Neural crest cell (in vitro differentiated cells): Measurements from ENCODE around the gene PNMA1. TPM values are rescaled to one million over a fixed set of nuclear protein-coding genes. Genes with fewer than 3 reads are reported as not detected.

ENCODE experiments used
- DNase-seq: peaks from one replicate; pipeline ENCODE4 v3.0.0; 2021; ENCODE audit warnings: low read depth, mixed read lengths, low spot score
- H3K27ac Mint-ChIP-seq: one replicate; pipeline ENCODE4 v1.8.0; 2021; ENCODE audit warnings: mild to moderate bottlenecking, mixed read lengths; ENCODE audit not compliant: unreplicated experiment
- H3K27me3 Mint-ChIP-seq: 2 replicates; pipeline ENCODE4 v1.8.0; 2021; ENCODE audit warnings: low read depth, mild to moderate bottlenecking, mixed read lengths
- H3K36me3 Mint-ChIP-seq: 2 replicates; pipeline ENCODE4 v1.8.0; 2021; ENCODE audit warnings: low read depth, mild to moderate bottlenecking, mixed read lengths
- H3K4me1 Mint-ChIP-seq: 2 replicates; pipeline ENCODE4 v1.8.0; 2021; ENCODE audit warnings: mixed read lengths
- H3K4me3 Mint-ChIP-seq: one replicate; pipeline ENCODE4 v1.8.0; 2021; ENCODE audit warnings: mild to moderate bottlenecking, mixed read lengths
- H3K9me3 Mint-ChIP-seq: 2 replicates; pipeline ENCODE4 v1.8.0; 2021; ENCODE audit warnings: mixed read lengths
- CTCF ChIP-seq: fragments of 200-600 bp; sonication (generic); conservative IDR thresholded peaks from 2 replicates; pipeline ENCODE4 v1.5.0; 2021; ENCODE audit warnings: antibody characterized with exemption, mild to moderate bottlenecking
- microRNA-seq: library from miRNA; unstranded; fragments of <30 nt; microRNA quantifications from one replicate; pipeline ENCODE4, GENCODE V29; 2020
- total RNA-seq: library from RNA; stranded (reverse); gene quantifications from 2 replicates; pipeline ENCODE4 v1.2.1, GENCODE V29; 2021

Gene PNMA1
- total RNA-seq, 1 donor from 2014 or later, result 97.4 TPM

GRCh38 chr14:73663548-73664212 lies 50.5 kb downstream of the PNMA1 start:
- TF ChIP-seq CTCF, result no peak
- H3K36me3 Mint-ChIP-seq, result peaks cover 8% of the 10 kb centered on the region
- H3K27me3 Mint-ChIP-seq, result no peaks in the 10 kb centered on the region
- no peak overlapping the region for H3K4me3 Mint-ChIP-seq
- no peaks in the 10 kb centered on the region for H3K4me1 Mint-ChIP-seq
- no peak overlapping the region for H3K27ac Mint-ChIP-seq
- DNase-seq, result no peak
- H3K9me3 Mint-ChIP-seq, result no peaks in the 10 kb centered on the region

GRCh38 chr14:73662487-73662943 lies 51.7 kb downstream of the PNMA1 start:
- Mint-ChIP-seq H3K4me3 (no peak overlapping the region), H3K27me3 (no peaks in the 10 kb centered on the region), H3K9me3 (no peaks in the 10 kb centered on the region), H3K27ac (no peak overlapping the region), H3K4me1 (no peaks in the 10 kb centered on the region), H3K36me3 (peaks cover 8% of the 10 kb centered on the region)
- TF ChIP-seq CTCF, result peak; percentile 58
- DNase-seq, result no peak

GRCh38 chr14:73661872-73662271 lies 52.3 kb downstream of the PNMA1 start:
- Mint-ChIP-seq H3K9me3 (no peaks in the 10 kb centered on the region), H3K27ac (no peak overlapping the region), H3K36me3 (peaks cover 8% of the 10 kb centered on the region), H3K27me3 (no peaks in the 10 kb centered on the region), H3K4me3 (no peak overlapping the region), H3K4me1 (no peaks in the 10 kb centered on the region)
- TF ChIP-seq CTCF, result no peak
- DNase-seq, result no peak

Small RNA genes lying within 50 kb of the gene (microRNA-seq; reads per million reads assigned to microRNA genes)
- not detected for gene MIR4505

Other genes with a start within 250 kb of the PNMA1 start
- 25.7 and 25.8 TPM in 2 replicates for gene RIOX1, start 223.5 kb downstream of the PNMA1 start, total RNA-seq
- gene ACOT1, start 177.2 kb downstream of the PNMA1 start, total RNA-seq, result 6.8 and 8.0 TPM in 2 replicates
- not detected in 2 replicates for gene HEATR4, start 155.4 kb downstream of the PNMA1 start, total RNA-seq
- 24.4 and 25.9 TPM in 2 replicates for gene ACOT2, start 145.2 kb downstream of the PNMA1 start, total RNA-seq
- gene ACOT4, start 122.5 kb downstream of the PNMA1 start, total RNA-seq, result 0.98 TPM in 2 replicates
- not detected in 2 replicates for gene ACOT6, start 101.9 kb downstream of the PNMA1 start, total RNA-seq
- 18.1 and 20.1 TPM in 2 replicates for gene DNAL1, start 69.4 kb downstream of the PNMA1 start, total RNA-seq
- gene PTGR2, start 137.4 kb upstream of the PNMA1 start, total RNA-seq, result 6.0 and 6.2 TPM in 2 replicates
- gene ZNF410, start 172.5 kb upstream of the PNMA1 start, total RNA-seq, result 50.5 and 53.0 TPM in 2 replicates
- gene FAM161B, start 235.7 kb upstream of the PNMA1 start, total RNA-seq, result 2.8 and 3.3 TPM in 2 replicates
- 15.5 TPM in 2 replicates for gene COQ6, start 235.9 kb upstream of the PNMA1 start, total RNA-seq